SK-N-SH (cell line): ENCODE data around the gene SYNPR. TPM values are rescaled to one million over a fixed set of nuclear protein-coding genes. Genes with fewer than 3 reads are reported as not detected.

Experiments
- CTCF ChIA-PET: fragments of 300-600, 350-600 bp; formaldehyde crosslinking; extraction: SDS; loops from one replicate; lab custom pipeline; 2021; lab: Yijun Ruan, JAX
- POLR2A ChIA-PET: fragments of 350-600 bp; sonication (Branson Sonifier 250); formaldehyde crosslinking; extraction: SDS; loops from one replicate; lab custom pipeline; 2020; ENCODE audit warnings: antibody characterized with exemption, inconsistent platforms; lab: Yijun Ruan, JAX
- DNase-seq: peaks from one replicate; pipeline ENCODE4 v3.0.0; 2012
- H2AFZ ChIP-seq: fragments of 200-600 bp; sonication (generic); 2 replicates; pipeline ENCODE4 v1.8.1; 2016; ENCODE audit warnings: antibody characterized with exemption, mild to moderate bottlenecking, low read depth
- H3F3A ChIP-seq: fragments of 200-600 bp; sonication (generic); replicated peaks from 2 replicates; pipeline ENCODE3; 2016; ENCODE audit warnings: antibody characterized with exemption, mild to moderate bottlenecking; ENCODE audit not compliant: insufficient read depth
- H3K27ac ChIP-seq, 2 experiments: fragments of 200-500 bp in 1 of 2; fragments of 200-600 bp in 1 of 2; sonication (Bioruptor generic) in 1 of 2; sonication (generic), shearing (Covaris generic) in 1 of 2; 2 replicates each; pipeline versions ENCODE4 v1.5.1 to v1.6.1; 2014 to 2016; ENCODE audit warnings: low read depth in 2 of 2, inconsistent platforms in 1 of 2, low read length in 1 of 2, mild to moderate bottlenecking in 1 of 2, mixed read lengths in 1 of 2
- H3K27me3 ChIP-seq: fragments of 200-600 bp; sonication (generic), shearing (Covaris generic); 2 replicates; pipeline ENCODE4 v1.6.1; 2016; ENCODE audit warnings: mixed run types; ENCODE audit not compliant: insufficient read depth
- H3K36me3 ChIP-seq, 2 experiments: fragments of 200-500 bp in 1 of 2; fragments of 200-600 bp in 1 of 2; sonication (Bioruptor generic) in 1 of 2; sonication (generic) in 1 of 2; replicated peaks in 1 of 2; 2 replicates each; pipeline versions ENCODE3 to v1.5.1; 2014 to 2016; ENCODE audit warnings: low read length in 1 of 2, mild to moderate bottlenecking in 1 of 2; ENCODE audit not compliant: insufficient read depth in 2 of 2, control insufficient read depth in 1 of 2
- H3K4me1 ChIP-seq, 2 experiments: fragments of 200-500 bp in 1 of 2; fragments of 200-600 bp in 1 of 2; sonication (Bioruptor generic) in 1 of 2; sonication (generic), shearing (Covaris generic) in 1 of 2; 2 replicates each; pipeline versions ENCODE4 v1.5.1 to v1.6.1; 2014 to 2016; ENCODE audit warnings: low read depth in 1 of 2, low read length in 1 of 2, mixed run types in 1 of 2; ENCODE audit not compliant: insufficient read depth in 2 of 2, control insufficient read depth in 1 of 2
- H3K4me2 ChIP-seq: fragments of 200-600 bp; sonication (generic), shearing (Covaris generic); 2 replicates; pipeline ENCODE4 v1.6.1; 2017; ENCODE audit warnings: mixed run types
- H3K4me3 ChIP-seq, 2 experiments: fragments of 200-500 bp in 1 of 2; fragments of 200-600 bp in 1 of 2; sonication (Bioruptor generic) in 1 of 2; sonication (generic), shearing (Covaris generic) in 1 of 2; 2 replicates each; pipeline versions ENCODE4 v1.5.1 to v1.8.1; 2014 to 2016; ENCODE audit warnings: low read depth in 2 of 2, inconsistent platforms in 1 of 2, low read length in 1 of 2, mild to moderate bottlenecking in 1 of 2, mixed read lengths in 1 of 2, moderate library complexity in 1 of 2
- H3K79me2 ChIP-seq: fragments of 200-600 bp; sonication (generic); 2 replicates; pipeline ENCODE4 v1.8.1; 2017; ENCODE audit warnings: mild to moderate bottlenecking; ENCODE audit not compliant: insufficient read depth
- H3K9ac ChIP-seq: fragments of 200-600 bp; sonication (generic); 2 replicates; pipeline ENCODE4 v1.6.1; 2017; ENCODE audit warnings: mixed run types
- H3K9me2 ChIP-seq: fragments of 200-600 bp; sonication (generic); 2 replicates; pipeline ENCODE4 v1.6.1; 2017; ENCODE audit warnings: mixed run types
- H3K9me3 ChIP-seq: fragments of 200-600 bp; sonication (generic); 2 replicates; pipeline ENCODE4 v1.6.1; 2017; ENCODE audit warnings: mixed run types, mild to moderate bottlenecking, moderate library complexity
- H4K20me1 ChIP-seq: fragments of 200-600 bp; sonication (generic); 2 replicates; pipeline ENCODE4 v1.6.1; 2017; ENCODE audit warnings: mild to moderate bottlenecking, mixed run types; ENCODE audit not compliant: insufficient read depth
- EZH2phosphoT487 ChIP-seq: fragments of 200-600 bp; sonication (generic); IDR thresholded peaks from 2 replicates; pipeline ENCODE4 v1.6.1; 2017; ENCODE audit warnings: low read depth, mixed run types, mild to moderate bottlenecking, antibody characterized with exemption, moderate library complexity, borderline replicate concordance
- FOXJ3 ChIP-seq: sonication (generic); formaldehyde crosslinking; IDR thresholded peaks from 2 replicates; pipeline ENCODE4 v1.5.1; 2020; ENCODE audit warnings: mild to moderate bottlenecking, missing genetic modification reagents
- JUND ChIP-seq: IDR thresholded peaks from 2 replicates; pipeline ENCODE4 v1.4.0; 2012
- NFIC ChIP-seq: IDR thresholded peaks from 2 replicates; pipeline ENCODE4 v1.4.0; 2012; ENCODE audit warnings: borderline replicate concordance
- POLR2AphosphoS5 ChIP-seq: IDR thresholded peaks from 2 replicates; pipeline ENCODE4 v1.6.1; 2012; ENCODE audit warnings: low read depth, low read length
- RAD21 ChIP-seq: IDR thresholded peaks from 2 replicates; pipeline ENCODE4 v1.6.1; 2012; ENCODE audit warnings: mild to moderate bottlenecking, low read length
- RFX5 ChIP-seq: IDR thresholded peaks from 2 replicates; pipeline ENCODE4 v1.6.1; 2012; ENCODE audit warnings: mild to moderate bottlenecking, improper control_type of control experiment, low read length
- SIN3A ChIP-seq: IDR thresholded peaks from 2 replicates; pipeline ENCODE4 v1.6.1; 2012; ENCODE audit warnings: low read depth, mild to moderate bottlenecking, low read length, moderate library complexity, borderline replicate concordance
- TCF12 ChIP-seq: IDR thresholded peaks from 2 replicates; pipeline ENCODE4 v1.4.0; 2012
- TEAD4 ChIP-seq: IDR thresholded peaks from 2 replicates; pipeline ENCODE4 v1.4.0; 2012; ENCODE audit warnings: mild to moderate bottlenecking, borderline replicate concordance; ENCODE audit not compliant: insufficient read depth
- YY1 ChIP-seq: IDR thresholded peaks from 2 replicates; pipeline ENCODE4 v1.4.0; 2012; ENCODE audit warnings: low read depth, mild to moderate bottlenecking
- WGBS: methylation state at CpG from one replicate; pipeline ENCODE4 v1.1.6; 2017; ENCODE audit warnings: low lambda C conversion rate; 5-methylcytosine and 5-hydroxymethylcytosine counted together
- polyA plus RNA-seq, 3 experiments: library from polyadenylated mRNA; depleted of rRNA; stranded (reverse); fragments of >200 nt; gene quantifications; 2 replicates each; pipeline ENCODE4 v1.2.3, GENCODE V29; 2012
- TF ChIP-seq, protein P1 (sequence below): IDR thresholded peaks from 2 replicates; pipeline ENCODE4 v1.4.0; 2012; ENCODE audit warnings: low read depth
- TF ChIP-seq, protein P2 (sequence below): IDR thresholded peaks from 2 replicates; pipeline ENCODE4 v1.4.0; 2012; ENCODE audit warnings: low read depth, borderline replicate concordance
- TF ChIP-seq, protein P3 (sequence below): IDR thresholded peaks from 2 replicates; pipeline ENCODE4 v1.4.0; 2012; ENCODE audit warnings: low read depth, borderline replicate concordance

Gene SYNPR
- polyA plus RNA-seq, 1 of the 3 experiments (the other 2 are of a cell fraction), result not detected

DNA sequence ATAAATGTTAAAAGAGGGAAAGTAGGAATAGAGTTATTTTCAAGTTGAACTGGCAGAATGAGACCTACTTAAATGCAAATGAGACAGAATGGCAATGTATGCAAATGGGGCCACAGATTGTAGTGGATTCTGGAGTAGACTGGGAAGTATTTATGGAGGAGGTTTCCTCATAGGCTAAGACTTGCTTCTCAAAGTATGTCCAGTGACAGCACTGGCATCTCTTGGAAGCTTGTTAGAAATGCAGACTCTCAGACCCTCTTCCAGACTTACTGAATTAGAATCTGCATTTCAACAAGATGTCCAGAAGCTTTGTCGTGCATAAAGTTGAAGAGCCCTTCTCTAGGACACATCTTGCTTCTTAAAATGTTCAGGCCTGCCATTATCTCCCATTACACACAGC is 306.6 kb downstream of the SYNPR start:
- no peak for DNase-seq
- CTCF ChIA-PET, result interaction anchor here (1.0 kb wide), 1 partner anchor 11 kb away, joined by 3 read pairs; no protein-coding TSS in a partner anchor
- Histone ChIP-seq H3K9me3 (no peaks in the 10 kb centered on the region; the same call in 1 of the 2 replicates), H4K20me1 (no peaks in the 10 kb centered on the region), H3K27me3 (no peaks in the 10 kb centered on the region), H3K27ac (no peak overlapping the region), H3F3A (no peaks in the 10 kb centered on the region), H3K9me2 (no peaks in the 10 kb centered on the region), H3K4me2 (no peak overlapping the region), H3K4me1 (no peaks in the 10 kb centered on the region), H3K4me3 (no peak overlapping the region), H3K79me2 (no peaks in the 10 kb centered on the region), H3K36me3 (no peaks in the 10 kb centered on the region), H3K9ac (no peak overlapping the region), H2AFZ (no peak overlapping the region)
- 71% methylated on average over 1 of the region's 1 CpG for WGBS
- no peak for TF ChIP-seq EZH2phosphoT487
- no peak for TF ChIP-seq NFIC
- no peak for TF ChIP-seq SIN3A
- TF ChIP-seq TCF12, result no peak
- TF ChIP-seq JUND, result no peak
- TF ChIP-seq TEAD4, result no peak
- TF ChIP-seq FOXJ3 (CRISPR knock-in tag), result no peak
- TF ChIP-seq RAD21, result no peak
- no peak for TF ChIP-seq POLR2AphosphoS5
- POLR2A ChIA-PET, result no interaction called here

DNA sequence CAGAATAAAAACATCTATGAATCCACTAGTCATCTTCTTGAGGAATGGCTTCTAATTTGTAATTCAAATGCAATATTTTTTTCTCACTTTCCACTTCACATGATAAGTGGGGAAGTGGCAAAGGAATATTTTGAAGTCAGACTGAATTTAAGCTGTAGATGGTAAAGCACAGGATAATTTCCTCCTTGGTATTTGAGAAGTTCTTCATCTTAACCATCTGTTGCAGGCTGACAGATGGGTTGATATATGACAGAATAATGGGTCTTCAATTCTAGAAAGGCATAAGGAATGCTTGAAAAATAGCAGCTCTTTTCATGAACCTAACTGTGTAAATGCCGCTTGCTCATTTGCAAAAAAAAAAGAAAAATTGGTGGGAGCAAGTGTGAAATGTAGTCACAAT is 307.8 kb downstream of the SYNPR start:
- no peak overlapping the region for H3K27ac ChIP-seq
- POLR2A ChIA-PET, result no interaction called here
- no peak overlapping the region for H3K4me3 ChIP-seq
- no peak overlapping the region for H3K4me2 ChIP-seq
- H4K20me1 ChIP-seq, result no peaks in the 10 kb centered on the region
- no peaks in the 10 kb centered on the region for H3K79me2 ChIP-seq
- H3K9me2 ChIP-seq, result no peaks in the 10 kb centered on the region
- no peaks in the 10 kb centered on the region; the same call in 1 of the 2 replicates for H3K9me3 ChIP-seq
- no peaks in the 10 kb centered on the region for H3K4me1 ChIP-seq
- WGBS, result 73% methylated on average over 1 of the region's 1 CpG
- no peak for DNase-seq
- no peaks in the 10 kb centered on the region for H3K27me3 ChIP-seq
- no peaks in the 10 kb centered on the region for H3K36me3 ChIP-seq
- CTCF ChIA-PET, result interaction anchor here (1.0 kb wide), 1 partner anchor 13 kb away, joined by 3 read pairs; no protein-coding TSS in a partner anchor
- no peak overlapping the region for H2AFZ ChIP-seq
- no peaks in the 10 kb centered on the region for H3F3A ChIP-seq
- TF ChIP-seq RFX5 (no peak), YY1 (no peak), SIN3A (no peak), NFIC (no peak)
- TF ChIP-seq, protein P1, sequence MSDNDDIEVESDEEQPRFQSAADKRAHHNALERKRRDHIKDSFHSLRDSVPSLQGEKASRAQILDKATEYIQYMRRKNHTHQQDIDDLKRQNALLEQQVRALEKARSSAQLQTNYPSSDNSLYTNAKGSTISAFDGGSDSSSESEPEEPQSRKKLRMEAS, result no peak
- TF ChIP-seq, protein P2, sequence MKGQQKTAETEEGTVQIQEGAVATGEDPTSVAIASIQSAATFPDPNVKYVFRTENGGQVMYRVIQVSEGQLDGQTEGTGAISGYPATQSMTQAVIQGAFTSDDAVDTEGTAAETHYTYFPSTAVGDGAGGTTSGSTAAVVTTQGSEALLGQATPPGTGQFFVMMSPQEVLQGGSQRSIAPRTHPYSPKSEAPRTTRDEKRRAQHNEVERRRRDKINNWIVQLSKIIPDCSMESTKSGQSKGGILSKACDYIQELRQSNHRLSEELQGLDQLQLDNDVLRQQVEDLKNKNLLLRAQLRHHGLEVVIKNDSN, result no peak
- TF ChIP-seq, protein P3, sequence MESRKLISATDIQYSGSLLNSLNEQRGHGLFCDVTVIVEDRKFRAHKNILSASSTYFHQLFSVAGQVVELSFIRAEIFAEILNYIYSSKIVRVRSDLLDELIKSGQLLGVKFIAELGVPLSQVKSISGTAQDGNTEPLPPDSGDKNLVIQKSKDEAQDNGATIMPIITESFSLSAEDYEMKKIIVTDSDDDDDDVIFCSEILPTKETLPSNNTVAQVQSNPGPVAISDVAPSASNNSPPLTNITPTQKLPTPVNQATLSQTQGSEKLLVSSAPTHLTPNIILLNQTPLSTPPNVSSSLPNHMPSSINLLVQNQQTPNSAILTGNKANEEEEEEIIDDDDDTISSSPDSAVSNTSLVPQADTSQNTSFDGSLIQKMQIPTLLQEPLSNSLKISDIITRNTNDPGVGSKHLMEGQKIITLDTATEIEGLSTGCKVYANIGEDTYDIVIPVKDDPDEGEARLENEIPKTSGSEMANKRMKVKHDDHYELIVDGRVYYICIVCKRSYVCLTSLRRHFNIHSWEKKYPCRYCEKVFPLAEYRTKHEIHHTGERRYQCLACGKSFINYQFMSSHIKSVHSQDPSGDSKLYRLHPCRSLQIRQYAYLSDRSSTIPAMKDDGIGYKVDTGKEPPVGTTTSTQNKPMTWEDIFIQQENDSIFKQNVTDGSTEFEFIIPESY, result no peak
- H3K9ac ChIP-seq, result no peak overlapping the region
